SU-DHL-6 (cell line): ENCODE measurements around the gene MAGEB10.
"Not testable (repeated sequence)": the region's sequence is repeated elsewhere in the genome, so short reads cannot be mapped to it uniquely, and the experiment has no call there.

Source experiments
- H2AFZ ChIP-seq: fragments of 200-600 bp; sonication (generic); 2 replicates; pipeline ENCODE4 v1.6.1; 2014; ENCODE audit warnings: low read depth, mild to moderate bottlenecking, moderate library complexity, mixed read lengths, antibody characterized with exemption, low read length; ENCODE audit not compliant: severe bottlenecking
- H3F3A ChIP-seq: fragments of 200-600 bp; shearing (Covaris generic); 2 replicates; pipeline ENCODE4 v1.6.0; 2016; ENCODE audit warnings: antibody characterized with exemption, mild to moderate bottlenecking; ENCODE audit not compliant: insufficient read depth
- H3K27ac ChIP-seq: fragments of 200-600 bp; sonication (generic); 2 replicates; pipeline ENCODE4 v1.5.1; 2016; ENCODE audit warnings: low read depth, mild to moderate bottlenecking, low read length, moderate library complexity, mixed read lengths
- H3K27me3 ChIP-seq: fragments of 200-600 bp; sonication (generic), shearing (Covaris generic); 2 replicates; pipeline ENCODE4 v1.6.0; 2014; ENCODE audit warnings: mild to moderate bottlenecking, low read length
- H3K36me3 ChIP-seq: fragments of 200-600 bp; sonication (generic); 2 replicates; pipeline ENCODE4 v1.6.1; 2014; ENCODE audit warnings: mild to moderate bottlenecking, low read length, mixed read lengths
- H3K4me2 ChIP-seq: fragments of 300-600, 200-600 bp; shearing (Covaris generic), sonication (generic); 2 replicates; pipeline ENCODE4 v1.6.0; 2014; ENCODE audit warnings: low read length, low read depth, mild to moderate bottlenecking; ENCODE audit not compliant: poor library complexity, severe bottlenecking
- H3K4me3 ChIP-seq: fragments of 200-600 bp; sonication (generic); 2 replicates; pipeline ENCODE4 v1.5.1; 2014; ENCODE audit warnings: antibody characterized with exemption, low read length, mild to moderate bottlenecking, mixed read lengths; ENCODE audit not compliant: insufficient read depth, poor library complexity, severe bottlenecking
- H3K79me2 ChIP-seq: fragments of 200-600 bp; sonication (generic); 2 replicates; pipeline ENCODE4 v1.6.1; 2014; ENCODE audit warnings: mild to moderate bottlenecking, low read length, moderate library complexity; ENCODE audit not compliant: insufficient read depth
- H3K9ac ChIP-seq: fragments of 200-600 bp; sonication (generic); 2 replicates; pipeline ENCODE4 v1.7.0; 2014; ENCODE audit warnings: mild to moderate bottlenecking, low read length
- H3K9me2 ChIP-seq: fragments of 200-600 bp; sonication (generic); replicated peaks from 2 replicates; pipeline ENCODE4 v1.6.1; 2014; ENCODE audit warnings: low read length; ENCODE audit not compliant: insufficient read depth
- H3K9me3 ChIP-seq: fragments of 200-600 bp; sonication (generic); 2 replicates; pipeline ENCODE4 v1.6.1; 2014; ENCODE audit warnings: low read length, mixed read lengths; ENCODE audit not compliant: insufficient read depth
- H4K20me1 ChIP-seq: fragments of 200-600 bp; sonication (generic); 2 replicates; pipeline ENCODE4 v1.6.1; 2014; ENCODE audit warnings: low read depth, mild to moderate bottlenecking, antibody characterized with exemption, low read length, moderate library complexity, mixed read lengths
- CTCF ChIP-seq: fragments of 200-600 bp; sonication (generic); IDR thresholded peaks from one replicate; pipeline ENCODE4 v1.5.1; 2017; ENCODE audit warnings: antibody characterized with exemption, mild to moderate bottlenecking, low read length, moderate library complexity; ENCODE audit not compliant: insufficient read depth, poor library complexity, severe bottlenecking
- EZH2phosphoT487 ChIP-seq: fragments of 200-600 bp; sonication (generic), shearing (Covaris generic); conservative IDR thresholded peaks from 2 replicates; pipeline ENCODE4 v1.6.1; 2018; ENCODE audit warnings: mild to moderate bottlenecking, antibody characterized with exemption, low read length, moderate library complexity, mixed read lengths

The MAGEB10 gene

GRCh38 chrX:27796640-27797257, 11.0 kb upstream of the MAGEB10 start:
- no peak for TF ChIP-seq CTCF
- TF ChIP-seq EZH2phosphoT487, result no peak
- Histone ChIP-seq H3F3A (no peaks in the 10 kb centered on the region), H3K27me3 (no peaks in the 10 kb centered on the region), H2AFZ (no peak overlapping the region), H3K27ac (no peak overlapping the region), H3K9ac (no peak overlapping the region), H3K79me2 (no peaks in the 10 kb centered on the region), H3K9me3 (no peaks in the 10 kb centered on the region), H3K4me2 (no peak overlapping the region), H4K20me1 (no peaks in the 10 kb centered on the region), H3K4me3 (no peak overlapping the region), H3K36me3 (no peaks in the 10 kb centered on the region), H3K9me2 (no peaks in the 10 kb centered on the region)

- H2AFZ ChIP-seq, result no peak overlapping the region
- no peaks in the 10 kb centered on the region for H3K9me2 ChIP-seq
- no peaks in the 10 kb centered on the region for H3K79me2 ChIP-seq
- H3K4me3 ChIP-seq, result no peak overlapping the region
- no peak overlapping the region for H3K4me2 ChIP-seq
- H3K27ac ChIP-seq, result no peak overlapping the region
- H4K20me1 ChIP-seq, result no peaks in the 10 kb centered on the region
- H3F3A ChIP-seq, result no peaks in the 10 kb centered on the region
- H3K9ac ChIP-seq, result no peak overlapping the region
- H3K9me3 ChIP-seq, result no peaks in the 10 kb centered on the region
- no peak for TF ChIP-seq CTCF
- TF ChIP-seq EZH2phosphoT487, result no peak
- H3K36me3 ChIP-seq, result no peaks in the 10 kb centered on the region
- H3K27me3 ChIP-seq, result no peaks in the 10 kb centered on the region
Measured at GRCh38 chrX:27797575-27797974, 10.2 kb upstream of the MAGEB10 start.

GRCh38 chrX:27808226-27808625, 436 bp downstream of the MAGEB10 start:
- H3K4me3 ChIP-seq, result no peak overlapping the region
- H3K4me2 ChIP-seq, result no peak overlapping the region
- no peaks in the 10 kb centered on the region for H3K36me3 ChIP-seq
- H3K9ac ChIP-seq, result no peak overlapping the region
- H2AFZ ChIP-seq, result no peak overlapping the region
- H3K79me2 ChIP-seq, result no peaks in the 10 kb centered on the region
- TF ChIP-seq EZH2phosphoT487 (no peak), CTCF (no peak)
- no peaks in the 10 kb centered on the region for H3K9me2 ChIP-seq
- no peaks in the 10 kb centered on the region for H3K9me3 ChIP-seq
- no peaks in the 10 kb centered on the region for H4K20me1 ChIP-seq
- H3K27ac ChIP-seq, result no peak overlapping the region
- H3K27me3 ChIP-seq, result no peaks in the 10 kb centered on the region
- H3F3A ChIP-seq, result no peaks in the 10 kb centered on the region

DNA sequence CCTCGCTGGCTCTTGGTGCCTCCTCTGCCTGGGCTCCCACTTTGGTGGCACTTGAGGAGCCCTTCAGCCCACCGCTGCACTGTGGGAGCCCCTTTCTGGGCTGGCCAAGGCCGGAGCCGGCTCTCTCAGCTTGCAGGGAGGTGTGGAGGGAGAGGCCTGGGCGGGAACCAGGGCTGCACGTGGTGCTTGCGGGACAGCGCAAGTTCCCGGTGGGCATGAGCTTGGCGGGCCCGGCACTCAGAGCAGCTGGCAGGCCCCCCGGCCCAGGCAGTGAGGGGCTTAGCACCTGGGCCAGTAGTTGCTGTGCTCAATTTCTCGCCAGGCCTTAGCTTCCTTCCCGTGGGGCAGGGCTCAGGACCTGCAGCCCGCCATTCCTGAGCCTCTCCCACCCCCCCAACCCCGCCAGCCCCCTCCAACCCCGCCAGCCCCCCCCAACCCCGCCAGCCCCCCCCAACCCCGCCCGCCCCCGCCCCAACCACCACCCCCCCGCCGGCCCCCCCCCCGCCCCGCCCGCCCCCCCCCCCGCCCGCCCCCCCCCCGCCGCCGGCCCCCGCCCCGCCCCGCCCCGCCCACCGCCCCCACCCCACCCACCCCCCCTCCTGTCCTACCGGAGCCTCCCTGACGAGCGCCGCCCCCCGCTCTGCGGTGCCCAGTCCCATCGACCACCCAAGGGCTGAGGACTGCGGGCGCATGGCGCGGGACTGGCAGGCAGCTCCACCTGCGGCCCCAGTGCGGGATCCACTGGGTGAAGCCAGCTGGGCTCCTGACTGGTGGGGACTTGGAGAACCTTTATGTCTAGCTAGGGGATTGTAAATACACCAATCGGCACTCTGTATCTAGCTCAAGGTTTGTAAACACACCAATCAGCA, 1.4 kb downstream of the MAGEB10 start:
- not testable (repeated sequence) for H3K4me3 ChIP-seq, H3K9me3 ChIP-seq, H3K36me3 ChIP-seq, H3K79me2 ChIP-seq, H3K27ac ChIP-seq, H3K9ac ChIP-seq, H3K27me3 ChIP-seq, H3K9me2 ChIP-seq, H4K20me1 ChIP-seq, H3K4me2 ChIP-seq, H2AFZ ChIP-seq, H3F3A ChIP-seq
